Occipital lobe (tissue), 2 donors: Measurements from ENCODE around the gene ANKRD49. TPM values are rescaled to one million over a fixed set of nuclear protein-coding genes. Genes with fewer than 3 reads are reported as not detected.
A peak's percentile ranks its signal among the peaks of the same experiment; 100 is the strongest.
"Not testable (repeated sequence)": the region's sequence is repeated elsewhere in the genome, so short reads cannot be mapped to it uniquely, and the experiment has no call there.

Experiments used
- DNase-seq: peaks from one replicate; lab custom pipeline; 2025; lab: John Stamatoyannopoulos, UW
- total RNA-seq: library from RNA; depleted of rRNA; stranded (reverse); fragments of >200 nt; gene quantifications from one replicate; pipeline ENCODE4 v1.2.3, GENCODE V29; 2014

The ANKRD49 gene
- total RNA-seq, 1 donor from 2014 or later = 21.8 TPM

DNA sequence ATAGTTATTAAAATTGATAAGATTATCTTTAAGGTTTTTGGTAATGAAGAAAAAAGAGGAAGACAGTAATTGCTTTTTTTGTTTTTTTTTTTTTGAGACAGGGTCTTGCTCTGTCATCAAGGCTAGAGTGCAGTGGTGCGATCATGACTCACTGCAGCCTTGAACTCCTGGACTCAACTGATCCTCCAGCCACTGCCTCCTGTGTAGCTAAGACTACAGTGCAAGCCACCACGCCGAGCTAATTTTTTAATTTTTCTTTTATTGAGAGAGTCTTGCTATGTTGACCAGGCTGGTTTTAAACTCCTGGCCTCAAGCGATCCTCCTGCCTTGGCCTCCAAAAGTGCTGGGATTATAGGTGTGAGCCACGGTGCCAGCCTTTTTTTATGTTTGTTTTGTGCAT, 12.7 kb downstream of the ANKRD49 start:
- not testable (repeated sequence) for DNase-seq

GRCh38 chr11:94507485-94507884, 13.7 kb downstream of the ANKRD49 start:
- no peak for DNase-seq

GRCh38 chr11:94511932-94512781, 18.4 kb downstream of the ANKRD49 start, which contains the start of gene C11orf97:
Gene C11orf97 (plus strand): TSS chr11:94512461. CDS start chr11:94512529, 68 bp downstream.
- DNase-seq = peak; percentile 79

DNA sequence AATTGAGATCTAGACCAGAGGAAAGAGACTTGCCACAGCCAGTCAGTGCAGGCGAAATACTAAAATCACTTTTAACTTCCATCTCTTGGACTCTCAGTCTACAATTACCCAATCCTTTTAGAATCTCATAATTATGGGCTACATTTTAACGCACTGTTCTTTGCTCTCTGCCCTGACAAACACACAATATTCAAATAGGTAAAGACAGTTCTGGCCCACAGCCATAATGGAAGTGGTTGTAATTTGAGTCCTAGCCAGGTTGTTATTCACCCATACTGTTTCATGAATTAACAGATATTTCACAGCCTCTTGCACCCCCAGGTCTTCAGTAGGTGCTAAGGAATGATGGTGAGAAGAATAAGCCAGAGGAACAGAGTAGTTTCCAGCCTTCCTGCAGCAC, 19.3 kb downstream of the ANKRD49 start:
- DNase-seq = no peak

GRCh38 chr11:94515398-94515797, 21.6 kb downstream of the ANKRD49 start:
- no peak for DNase-seq

DNA sequence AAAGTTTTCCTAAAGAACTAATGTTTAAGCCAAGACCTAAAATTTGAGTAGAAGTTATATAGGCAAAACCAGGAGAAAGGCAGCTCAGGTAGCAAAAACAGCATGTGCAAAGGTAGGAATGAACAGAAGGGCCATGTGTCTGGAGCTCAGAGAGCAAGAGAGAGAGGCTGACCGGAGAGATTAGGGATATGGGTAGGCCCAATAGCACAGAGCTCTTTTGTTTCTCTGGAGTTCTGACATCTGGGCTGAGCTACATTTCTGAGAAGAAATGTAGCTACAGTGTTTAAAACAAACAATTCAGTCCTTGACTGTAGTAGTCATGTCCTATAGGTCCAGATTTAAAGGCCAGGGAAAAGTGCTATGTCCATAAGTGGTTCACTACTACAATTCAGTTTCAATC, 22.9 kb downstream of the ANKRD49 start:
- no peak for DNase-seq

- DNase-seq = no peak
Measured at GRCh38 chr11:94518300-94518699, 24.5 kb downstream of the ANKRD49 start.

DNA sequence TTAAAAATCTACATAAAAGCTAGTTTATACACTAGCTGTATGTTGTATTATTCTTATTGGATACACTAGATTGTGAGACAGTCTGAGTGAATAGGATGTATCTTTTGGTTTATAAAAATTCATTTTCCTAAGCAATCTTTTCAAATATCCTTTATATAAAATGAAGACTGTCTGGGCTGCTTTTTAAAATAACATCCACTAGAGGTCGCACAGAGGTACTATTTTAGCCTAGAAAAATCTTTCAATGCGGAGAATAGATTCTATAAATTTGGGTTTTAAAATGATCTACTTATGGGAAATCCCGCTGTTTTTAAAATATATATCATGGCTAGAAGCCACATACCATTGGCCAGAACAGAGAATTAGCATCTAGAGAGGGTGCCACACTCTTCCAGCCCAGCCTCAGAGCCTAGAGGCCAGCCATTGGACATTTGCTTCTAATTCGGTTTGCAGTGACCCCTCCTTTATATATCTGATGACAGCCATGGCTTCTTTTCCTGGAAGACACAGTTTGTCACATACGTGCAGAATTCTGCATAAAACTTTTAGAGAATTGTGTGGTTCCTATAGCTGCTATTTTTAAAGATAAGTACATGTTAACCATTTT, 25.8 kb downstream of the ANKRD49 start:
- no peak for DNase-seq

- DNase-seq = no peak
Measured at GRCh38 chr11:94521684-94522083, 27.9 kb downstream of the ANKRD49 start.

DNA sequence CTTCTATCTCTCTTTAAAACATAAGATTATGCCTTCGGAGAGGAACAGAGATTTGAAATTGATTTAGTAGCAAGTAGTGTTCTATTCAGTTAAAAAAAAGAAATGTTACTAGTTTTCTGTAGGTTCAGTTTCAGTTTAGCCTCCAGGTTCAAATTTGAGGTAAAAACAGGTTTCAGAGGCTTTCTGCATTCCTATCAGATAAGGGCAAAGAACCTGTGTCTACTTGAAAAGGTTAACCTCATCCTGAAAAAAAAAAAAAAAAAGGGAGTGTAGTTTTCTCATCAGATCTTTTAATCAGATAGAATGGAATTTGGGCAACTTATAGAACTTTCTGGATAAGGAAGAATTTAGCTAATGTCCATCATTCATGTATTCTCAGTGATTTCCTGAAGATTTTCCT, 30.6 kb downstream of the ANKRD49 start:
- no peak for DNase-seq

DNA sequence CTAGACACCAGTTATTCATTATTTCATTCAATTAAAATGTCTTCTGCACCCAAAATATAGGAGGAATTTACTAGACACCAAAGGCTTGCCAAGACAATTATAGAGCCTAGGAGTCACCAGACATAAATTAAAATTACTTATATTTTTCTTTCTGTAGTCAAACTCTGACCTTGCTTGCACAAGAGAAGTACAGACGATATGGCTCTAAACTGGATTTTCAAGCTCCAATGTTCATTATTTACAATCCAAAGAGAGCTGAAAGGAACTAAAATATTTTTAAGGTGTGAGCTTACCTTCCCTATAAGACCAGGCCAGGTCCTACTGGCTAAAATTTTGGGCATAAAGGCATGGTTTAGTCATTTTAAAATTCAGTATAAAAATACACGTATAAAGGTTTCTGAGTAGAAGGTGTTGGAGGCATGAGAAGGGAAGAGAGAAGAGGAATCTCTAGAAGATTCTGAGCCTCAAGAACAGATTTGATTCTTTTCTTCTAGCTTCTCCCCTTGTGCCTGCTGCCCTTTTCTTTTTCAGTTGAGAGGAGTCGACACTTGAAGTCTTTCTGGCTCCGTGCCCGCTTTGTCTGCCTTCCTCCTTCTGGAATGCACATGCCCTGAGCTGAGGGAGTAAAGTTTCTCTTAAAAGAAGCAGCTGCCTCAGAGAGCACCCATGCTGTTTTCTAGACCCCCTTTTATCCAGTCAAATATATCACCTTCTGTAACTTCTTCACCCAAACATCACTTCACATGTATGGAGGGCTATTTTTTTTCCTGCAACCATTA, 32.0 kb downstream of the ANKRD49 start:
- DNase-seq = no peak

GRCh38 chr11:94526645-94527438, 33.1 kb downstream of the ANKRD49 start:
- DNase-seq = no peak

GRCh38 chr11:94528551-94528950, 34.8 kb downstream of the ANKRD49 start:
- DNase-seq = no peak

GRCh38 chr11:94532211-94532610, 38.4 kb downstream of the ANKRD49 start:
- DNase-seq = no peak

- no peak for DNase-seq
Measured at GRCh38 chr11:94533206-94533605, 39.4 kb downstream of the ANKRD49 start.

DNA sequence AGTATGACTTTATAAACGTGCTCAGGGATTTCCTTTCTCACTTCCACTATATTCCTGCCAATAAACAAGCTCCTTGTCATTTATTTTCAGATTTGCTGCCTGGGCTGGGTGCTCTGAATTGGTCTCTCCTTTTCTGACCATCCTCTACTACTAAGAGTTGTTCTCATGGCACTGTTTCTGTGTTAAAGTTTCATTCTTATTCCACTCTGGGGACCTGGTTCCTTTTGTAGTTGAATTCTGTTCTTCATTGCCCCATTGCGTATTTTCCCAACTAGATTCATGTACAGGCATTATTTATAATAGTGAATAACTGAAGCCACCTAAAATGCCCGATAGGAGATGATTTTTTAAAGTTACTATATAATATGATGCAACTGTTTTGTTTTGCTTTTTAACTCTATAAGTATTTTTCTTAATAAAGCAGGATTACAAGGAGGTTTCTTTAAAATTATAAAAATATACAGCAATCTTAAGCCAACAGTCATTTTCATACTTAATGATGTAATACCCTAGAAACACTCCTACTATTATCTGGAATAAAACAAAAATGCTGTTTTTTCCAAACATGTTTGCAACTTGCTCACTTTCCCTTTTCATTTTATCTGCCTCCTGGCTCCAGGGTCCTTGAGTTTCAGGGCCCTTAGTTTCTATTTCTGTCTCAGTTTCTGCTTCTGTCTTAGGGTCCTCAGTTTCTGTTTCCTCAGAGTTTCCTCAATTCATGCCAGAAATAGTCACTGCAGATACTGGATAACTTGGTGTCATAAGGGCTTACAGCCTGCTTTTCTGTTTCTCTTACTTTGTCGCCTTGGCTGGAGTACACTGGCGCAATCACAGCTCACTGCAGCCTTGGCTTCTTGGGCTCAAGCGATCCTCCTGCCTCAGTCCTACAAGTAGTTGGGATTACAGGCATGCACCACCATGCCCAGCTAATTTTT, 40.2 kb downstream of the ANKRD49 start:
- no peak for DNase-seq

DNA sequence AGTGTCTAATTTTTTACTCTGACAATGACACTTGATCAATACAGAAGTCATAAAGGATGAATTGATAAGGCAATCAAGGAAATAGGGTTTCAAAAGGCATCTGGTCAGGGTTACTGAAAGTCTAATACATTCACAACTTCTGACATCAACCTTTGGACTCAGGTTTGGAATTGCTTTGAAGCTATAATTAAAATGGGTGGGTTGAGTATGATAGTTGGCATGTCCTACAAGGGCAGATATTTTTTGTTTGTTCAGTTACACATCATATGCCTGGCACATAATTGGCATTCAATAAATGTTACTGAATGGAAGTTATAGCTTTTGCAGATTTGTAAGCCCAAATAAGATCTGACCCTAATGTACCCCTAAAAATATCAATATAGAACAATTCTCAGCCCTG, 42.6 kb downstream of the ANKRD49 start:
- no peak for DNase-seq

DNA sequence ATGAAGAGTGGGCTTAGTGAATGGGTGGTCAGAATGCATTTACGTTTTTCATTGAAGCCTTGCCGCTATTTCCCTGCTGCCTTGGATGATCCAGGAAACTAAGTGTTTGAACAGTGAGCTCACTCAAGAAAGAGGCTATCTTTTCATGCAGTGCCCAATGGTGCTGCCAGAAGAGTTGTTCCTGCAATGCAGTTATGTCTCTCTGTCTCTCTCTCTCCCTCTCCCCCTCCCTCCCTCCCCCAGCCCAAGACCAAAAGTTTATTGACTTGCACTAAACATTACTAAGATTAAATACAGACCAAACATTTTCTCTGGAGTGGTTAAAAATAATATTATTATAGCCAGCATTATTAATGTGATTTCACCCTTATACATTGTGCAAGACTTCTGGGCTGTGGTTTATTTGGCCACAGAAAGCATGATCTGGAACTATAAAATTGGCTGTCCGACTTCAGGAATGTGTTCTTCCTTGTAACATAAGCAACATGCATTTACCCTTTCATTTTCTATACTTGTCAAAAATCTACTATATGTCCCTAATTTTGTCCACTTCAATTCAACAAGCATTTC, 43.3 kb downstream of the ANKRD49 start:
- no peak for DNase-seq

DNA sequence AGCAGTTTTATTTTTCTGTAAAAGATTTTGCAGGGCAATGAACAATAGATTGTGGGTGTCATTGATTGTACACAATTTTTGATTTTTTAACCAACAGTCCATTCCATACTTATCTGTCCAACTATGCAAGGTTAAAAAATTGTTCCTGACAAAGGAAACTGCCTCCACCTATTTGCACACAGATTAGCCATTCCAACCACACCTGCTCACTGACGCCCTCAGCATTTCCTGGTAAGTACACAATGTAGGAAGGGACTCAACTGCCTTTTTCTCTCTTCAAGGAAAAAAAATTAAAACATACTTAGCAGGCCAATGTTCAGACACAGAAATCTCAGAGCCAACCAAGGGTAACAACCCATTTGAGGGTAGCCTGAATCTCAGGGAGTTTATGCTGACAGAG, 45.6 kb downstream of the ANKRD49 start:
- DNase-seq = no peak
